HG02852 (cell line): ENCODE measurements around the gene KIF16B.
"Not testable (repeated sequence)": the region's sequence is repeated elsewhere in the genome, so short reads cannot be mapped to it uniquely, and the experiment has no call there.

Experiments used
- ATAC-seq: cut with Tn5 transposase; IDR thresholded peaks from one replicate; pipeline ENCODE4 v1.9.1; 2021; ENCODE audit warnings: mild to moderate bottlenecking, moderate library complexity; ENCODE audit not compliant: unreplicated experiment

The KIF16B gene

DNA sequence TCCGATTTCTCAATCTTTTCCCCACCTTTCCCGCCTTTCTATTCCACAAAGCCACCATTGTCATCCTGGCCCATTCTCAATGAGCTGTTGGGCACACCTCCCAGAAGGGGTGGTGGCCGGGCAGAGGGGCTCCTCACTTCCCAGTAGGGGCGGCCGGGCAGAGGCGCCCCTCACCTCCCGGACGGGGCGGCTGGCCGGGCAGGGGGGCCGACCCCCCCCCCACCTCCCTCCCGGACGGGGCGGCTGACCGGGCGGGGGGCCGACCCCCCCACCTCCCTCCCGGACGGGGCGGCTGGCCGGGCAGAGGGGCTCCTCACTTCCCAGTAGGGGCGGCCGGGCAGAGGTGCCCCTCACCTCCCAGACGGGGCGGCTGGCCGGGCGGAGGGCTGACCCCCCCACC is 346.3 kb downstream of the KIF16B start:
- not testable (repeated sequence) for ATAC-seq

DNA sequence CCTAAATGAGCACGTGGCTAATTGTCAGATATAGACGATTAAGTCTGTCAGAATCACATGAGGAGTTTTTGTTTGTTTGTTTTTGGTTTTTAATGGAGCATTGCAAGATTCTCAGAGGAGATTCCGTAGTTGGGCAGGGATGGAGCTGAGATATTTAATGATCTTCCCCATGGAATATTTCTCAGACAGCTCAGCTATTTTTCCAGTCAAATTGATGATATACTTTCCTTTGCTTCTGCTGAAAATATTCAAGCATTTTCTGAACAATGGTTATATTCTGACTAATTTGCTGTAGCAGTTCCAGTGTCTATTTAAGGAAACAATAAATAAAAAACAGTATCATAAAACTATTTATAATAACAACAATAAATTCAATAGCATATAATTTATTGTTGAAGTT is 348.4 kb downstream of the KIF16B start:
- no peak for ATAC-seq

DNA sequence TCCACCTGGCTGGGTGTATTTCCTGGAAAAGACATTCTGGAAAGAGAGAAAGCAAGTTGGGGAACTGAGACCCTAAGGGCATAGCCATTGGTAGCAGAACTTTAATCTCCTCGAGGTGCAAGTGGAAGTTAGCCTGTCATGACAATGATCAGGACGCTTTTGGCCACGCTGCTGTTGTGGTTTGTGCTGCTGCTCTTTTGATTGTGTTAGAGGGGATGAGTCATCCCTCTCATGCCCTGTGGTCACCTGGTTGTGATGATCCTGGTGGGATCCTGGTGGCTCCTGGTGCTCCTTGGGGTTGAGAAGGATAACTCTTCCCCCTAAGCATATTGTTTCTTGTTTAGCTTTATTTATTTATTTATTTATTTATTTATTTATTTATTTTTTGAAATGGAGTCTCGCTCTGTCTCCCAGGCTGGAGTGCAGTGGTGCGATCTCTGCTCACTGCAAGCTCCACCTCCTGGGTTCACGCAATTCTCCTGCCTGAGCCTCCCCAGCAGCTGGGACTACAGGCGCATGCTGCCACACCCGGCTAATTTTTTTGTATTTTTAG is 350.3 kb downstream of the KIF16B start:
- no peak for ATAC-seq
